SU-DHL-6 (cell line): ENCODE results near the gene TPD52L1.

Experiments
- H2AFZ ChIP-seq: fragments of 200-600 bp; sonication (generic); 2 replicates; pipeline ENCODE4 v1.6.1; 2014; ENCODE audit warnings: low read depth, mild to moderate bottlenecking, moderate library complexity, mixed read lengths, antibody characterized with exemption, low read length; ENCODE audit not compliant: severe bottlenecking
- H3F3A ChIP-seq: fragments of 200-600 bp; shearing (Covaris generic); 2 replicates; pipeline ENCODE4 v1.6.0; 2016; ENCODE audit warnings: antibody characterized with exemption, mild to moderate bottlenecking; ENCODE audit not compliant: insufficient read depth
- H3K27ac ChIP-seq: fragments of 200-600 bp; sonication (generic); 2 replicates; pipeline ENCODE4 v1.5.1; 2016; ENCODE audit warnings: low read depth, mild to moderate bottlenecking, low read length, moderate library complexity, mixed read lengths
- H3K27me3 ChIP-seq: fragments of 200-600 bp; sonication (generic), shearing (Covaris generic); 2 replicates; pipeline ENCODE4 v1.6.0; 2014; ENCODE audit warnings: mild to moderate bottlenecking, low read length
- H3K36me3 ChIP-seq: fragments of 200-600 bp; sonication (generic); 2 replicates; pipeline ENCODE4 v1.6.1; 2014; ENCODE audit warnings: mild to moderate bottlenecking, low read length, mixed read lengths
- H3K4me2 ChIP-seq: fragments of 300-600, 200-600 bp; shearing (Covaris generic), sonication (generic); 2 replicates; pipeline ENCODE4 v1.6.0; 2014; ENCODE audit warnings: low read length, low read depth, mild to moderate bottlenecking; ENCODE audit not compliant: poor library complexity, severe bottlenecking
- H3K4me3 ChIP-seq: fragments of 200-600 bp; sonication (generic); 2 replicates; pipeline ENCODE4 v1.5.1; 2014; ENCODE audit warnings: antibody characterized with exemption, low read length, mild to moderate bottlenecking, mixed read lengths; ENCODE audit not compliant: insufficient read depth, poor library complexity, severe bottlenecking
- H3K79me2 ChIP-seq: fragments of 200-600 bp; sonication (generic); 2 replicates; pipeline ENCODE4 v1.6.1; 2014; ENCODE audit warnings: mild to moderate bottlenecking, low read length, moderate library complexity; ENCODE audit not compliant: insufficient read depth
- H3K9ac ChIP-seq: fragments of 200-600 bp; sonication (generic); 2 replicates; pipeline ENCODE4 v1.7.0; 2014; ENCODE audit warnings: mild to moderate bottlenecking, low read length
- H3K9me2 ChIP-seq: fragments of 200-600 bp; sonication (generic); replicated peaks from 2 replicates; pipeline ENCODE4 v1.6.1; 2014; ENCODE audit warnings: low read length; ENCODE audit not compliant: insufficient read depth
- H3K9me3 ChIP-seq: fragments of 200-600 bp; sonication (generic); 2 replicates; pipeline ENCODE4 v1.6.1; 2014; ENCODE audit warnings: low read length, mixed read lengths; ENCODE audit not compliant: insufficient read depth
- H4K20me1 ChIP-seq: fragments of 200-600 bp; sonication (generic); 2 replicates; pipeline ENCODE4 v1.6.1; 2014; ENCODE audit warnings: low read depth, mild to moderate bottlenecking, antibody characterized with exemption, low read length, moderate library complexity, mixed read lengths
- CTCF ChIP-seq: fragments of 200-600 bp; sonication (generic); IDR thresholded peaks from one replicate; pipeline ENCODE4 v1.5.1; 2017; ENCODE audit warnings: antibody characterized with exemption, mild to moderate bottlenecking, low read length, moderate library complexity; ENCODE audit not compliant: insufficient read depth, poor library complexity, severe bottlenecking
- EZH2phosphoT487 ChIP-seq: fragments of 200-600 bp; sonication (generic), shearing (Covaris generic); conservative IDR thresholded peaks from 2 replicates; pipeline ENCODE4 v1.6.1; 2018; ENCODE audit warnings: mild to moderate bottlenecking, antibody characterized with exemption, low read length, moderate library complexity, mixed read lengths

Gene TPD52L1

GRCh38 chr6:125293587-125293986, 140.0 kb downstream of the TPD52L1 start:
- no peak overlapping the region for H3K9ac ChIP-seq
- TF ChIP-seq EZH2phosphoT487 (no peak), CTCF (no peak)
- no peaks in the 10 kb centered on the region for H4K20me1 ChIP-seq
- no peak overlapping the region for H3K4me2 ChIP-seq
- H3K36me3 ChIP-seq, result peaks cover 76% of the 10 kb centered on the region
- no peak overlapping the region for H3K27ac ChIP-seq
- no peaks in the 10 kb centered on the region for H3F3A ChIP-seq
- H3K27me3 ChIP-seq, result no peaks in the 10 kb centered on the region
- H3K79me2 ChIP-seq, result peaks cover 45% of the 10 kb centered on the region
- no peaks in the 10 kb centered on the region for H3K9me2 ChIP-seq
- no peak overlapping the region for H3K4me3 ChIP-seq
- no peaks in the 10 kb centered on the region for H3K9me3 ChIP-seq
- no peak overlapping the region for H2AFZ ChIP-seq

GRCh38 chr6:125294036-125294435, 140.5 kb downstream of the TPD52L1 start:
- TF ChIP-seq CTCF, result no peak
- no peak for TF ChIP-seq EZH2phosphoT487
- H3K4me2 ChIP-seq, result no peak overlapping the region
- H2AFZ ChIP-seq, result no peak overlapping the region
- H4K20me1 ChIP-seq, result no peaks in the 10 kb centered on the region
- H3K79me2 ChIP-seq, result peaks cover 47% of the 10 kb centered on the region
- no peaks in the 10 kb centered on the region for H3K27me3 ChIP-seq
- no peaks in the 10 kb centered on the region for H3K9me2 ChIP-seq
- H3K36me3 ChIP-seq, result peaks cover 80% of the 10 kb centered on the region
- H3F3A ChIP-seq, result no peaks in the 10 kb centered on the region
- H3K4me3 ChIP-seq, result no peak overlapping the region
- H3K27ac ChIP-seq, result no peak overlapping the region
- H3K9ac ChIP-seq, result no peak overlapping the region
- H3K9me3 ChIP-seq, result no peaks in the 10 kb centered on the region

GRCh38 chr6:125294925-125295324, 141.4 kb downstream of the TPD52L1 start:
- no peak overlapping the region for H3K4me2 ChIP-seq
- H3K9ac ChIP-seq, result no peak overlapping the region
- H3K79me2 ChIP-seq, result peaks cover 56% of the 10 kb centered on the region
- H3K9me3 ChIP-seq, result no peaks in the 10 kb centered on the region
- TF ChIP-seq EZH2phosphoT487, result no peak
- TF ChIP-seq CTCF, result no peak
- no peaks in the 10 kb centered on the region for H3K9me2 ChIP-seq
- H3F3A ChIP-seq, result no peaks in the 10 kb centered on the region
- H3K36me3 ChIP-seq, result peaks cover 80% of the 10 kb centered on the region
- H3K27ac ChIP-seq, result no peak overlapping the region
- H3K4me3 ChIP-seq, result no peak overlapping the region
- H2AFZ ChIP-seq, result no peak overlapping the region
- no peaks in the 10 kb centered on the region for H4K20me1 ChIP-seq
- no peaks in the 10 kb centered on the region for H3K27me3 ChIP-seq

GRCh38 chr6:125296471-125296870, 142.9 kb downstream of the TPD52L1 start:
- peaks cover 69% of the 10 kb centered on the region for H3K36me3 ChIP-seq
- H3K9ac ChIP-seq, result no peak overlapping the region
- H3K79me2 ChIP-seq, result peaks cover 70% of the 10 kb centered on the region
- TF ChIP-seq CTCF (no peak), EZH2phosphoT487 (no peak)
- no peaks in the 10 kb centered on the region for H4K20me1 ChIP-seq
- no peak overlapping the region for H3K4me2 ChIP-seq
- H3K9me2 ChIP-seq, result no peaks in the 10 kb centered on the region
- H3F3A ChIP-seq, result no peaks in the 10 kb centered on the region; the same call in 1 of the 2 replicates
- no peaks in the 10 kb centered on the region for H3K9me3 ChIP-seq
- H2AFZ ChIP-seq, result no peak overlapping the region
- no peak overlapping the region for H3K4me3 ChIP-seq
- H3K27ac ChIP-seq, result no peak overlapping the region
- no peaks in the 10 kb centered on the region for H3K27me3 ChIP-seq
